Suprapubic skin (tissue), 4 donors: ENCODE data around the gene PHF21A.

Source experiments
- EP300 ChIP-seq: sonication (generic); formaldehyde crosslinking; IDR thresholded peaks from one replicate; pipeline ENCODE4 v1.6.1; 2017; ENCODE audit warnings: antibody characterized with exemption
- POLR2A ChIP-seq, 2 donors: fragments of 450-650 bp; IDR thresholded peaks; one replicate each; pipeline ENCODE4 v1.6.1; 2017; ENCODE audit warnings: antibody characterized with exemption in 2 of 2, mild to moderate bottlenecking in 2 of 2, moderate library complexity in 2 of 2
- POLR2AphosphoS5 ChIP-seq, 3 donors: sonication (generic); formaldehyde crosslinking; IDR thresholded peaks; one replicate each; pipeline ENCODE4 v1.6.1; 2017; ENCODE audit warnings: antibody characterized with exemption in 3 of 3
- TF ChIP-seq, protein P1 (sequence below), 2 donors: fragments of 200-600 bp in 1 of 2; fragments of 450-650 bp in 1 of 2; sonication (generic) in 1 of 2; IDR thresholded peaks; one replicate each; pipeline ENCODE4 v1.5.1; 2016 to 2019; ENCODE audit warnings: antibody characterized with exemption in 2 of 2, mild to moderate bottlenecking in 1 of 2, moderate library complexity in 1 of 2

GRCh38 chr11:45964911-45965389 lies 156.3 kb downstream of the PHF21A start:
- TF ChIP-seq, protein P1, sequence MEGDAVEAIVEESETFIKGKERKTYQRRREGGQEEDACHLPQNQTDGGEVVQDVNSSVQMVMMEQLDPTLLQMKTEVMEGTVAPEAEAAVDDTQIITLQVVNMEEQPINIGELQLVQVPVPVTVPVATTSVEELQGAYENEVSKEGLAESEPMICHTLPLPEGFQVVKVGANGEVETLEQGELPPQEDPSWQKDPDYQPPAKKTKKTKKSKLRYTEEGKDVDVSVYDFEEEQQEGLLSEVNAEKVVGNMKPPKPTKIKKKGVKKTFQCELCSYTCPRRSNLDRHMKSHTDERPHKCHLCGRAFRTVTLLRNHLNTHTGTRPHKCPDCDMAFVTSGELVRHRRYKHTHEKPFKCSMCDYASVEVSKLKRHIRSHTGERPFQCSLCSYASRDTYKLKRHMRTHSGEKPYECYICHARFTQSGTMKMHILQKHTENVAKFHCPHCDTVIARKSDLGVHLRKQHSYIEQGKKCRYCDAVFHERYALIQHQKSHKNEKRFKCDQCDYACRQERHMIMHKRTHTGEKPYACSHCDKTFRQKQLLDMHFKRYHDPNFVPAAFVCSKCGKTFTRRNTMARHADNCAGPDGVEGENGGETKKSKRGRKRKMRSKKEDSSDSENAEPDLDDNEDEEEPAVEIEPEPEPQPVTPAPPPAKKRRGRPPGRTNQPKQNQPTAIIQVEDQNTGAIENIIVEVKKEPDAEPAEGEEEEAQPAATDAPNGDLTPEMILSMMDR (IDR thresholded peaks at IDR 0.05), result peak; percentile 85 to 95
- TF ChIP-seq POLR2AphosphoS5 (IDR thresholded peaks at IDR 0.05) (peak in 1 of 3 donors; percentile 34), POLR2A (IDR thresholded peaks at IDR 0.05) (no peak), EP300 (no peak)
